Measurements from ENCODE around the gene ENPP1. TPM values are rescaled to one million over a fixed set of nuclear protein-coding genes. Genes with fewer than 3 reads are reported as not detected.
"Not testable (repeated sequence)": the region's sequence is repeated elsewhere in the genome, so short reads cannot be mapped to it uniquely, and the experiment has no call there.

Gene ENPP1
- total RNA-seq, 1 donor from 2014 or later, result 4.5 TPM

GRCh38 chr6:131828951-131829350, 21.1 kb downstream of the ENPP1 start:
- DNase-seq (ENCODE audit: low spot score), result no peak

GRCh38 chr6:131831392-131831791, 23.6 kb downstream of the ENPP1 start:
- no peak for DNase-seq (ENCODE audit: low spot score)

- DNase-seq (ENCODE audit: low spot score), result no peak
These were observed 24.1 kb downstream of the ENPP1 start for GRCh38 chr6:131831886-131832285.

GRCh38 chr6:131832363-131832762, 24.5 kb downstream of the ENPP1 start:
- no peak for DNase-seq (ENCODE audit: low spot score)

- no peak for DNase-seq (ENCODE audit: low spot score)
These were observed 30.2 kb downstream of the ENPP1 start for GRCh38 chr6:131838051-131838450.

GRCh38 chr6:131839388-131839787, 31.6 kb downstream of the ENPP1 start:
- no peak for DNase-seq (ENCODE audit: low spot score)

GRCh38 chr6:131840441-131840840, 32.6 kb downstream of the ENPP1 start:
- no peak for DNase-seq (ENCODE audit: low spot score)

- no peak for DNase-seq (ENCODE audit: low spot score)
These were observed 33.2 kb downstream of the ENPP1 start for GRCh38 chr6:131840936-131841583.

- DNase-seq (ENCODE audit: low spot score), result no peak
These were observed 35.9 kb downstream of the ENPP1 start for GRCh38 chr6:131843768-131844167.

GRCh38 chr6:131844243-131844841, 36.5 kb downstream of the ENPP1 start:
- DNase-seq (ENCODE audit: low spot score), result no peak

- no peak for DNase-seq (ENCODE audit: low spot score)
These were observed 38.3 kb downstream of the ENPP1 start for GRCh38 chr6:131846023-131846663.

GRCh38 chr6:131846905-131847304, 39.1 kb downstream of the ENPP1 start:
- DNase-seq (ENCODE audit: low spot score), result no peak

- no peak for DNase-seq (ENCODE audit: low spot score)
These were observed 42.0 kb downstream of the ENPP1 start for GRCh38 chr6:131849799-131850198.

- no peak for DNase-seq (ENCODE audit: low spot score)
These were observed 43.4 kb downstream of the ENPP1 start for GRCh38 chr6:131851049-131851769.

GRCh38 chr6:131852200-131852599, 44.4 kb downstream of the ENPP1 start:
- no peak for DNase-seq (ENCODE audit: low spot score)

- no peak for DNase-seq (ENCODE audit: low spot score)
These were observed 47.0 kb downstream of the ENPP1 start for GRCh38 chr6:131854803-131855202.

- no peak for DNase-seq (ENCODE audit: low spot score)
These were observed 51.1 kb downstream of the ENPP1 start for GRCh38 chr6:131858765-131859415.

GRCh38 chr6:131859658-131860057, 51.8 kb downstream of the ENPP1 start:
- DNase-seq (ENCODE audit: low spot score), result not testable (repeated sequence)

- no peak for DNase-seq (ENCODE audit: low spot score)
These were observed 53.6 kb downstream of the ENPP1 start for GRCh38 chr6:131861381-131861780.

GRCh38 chr6:131862476-131862875, 54.7 kb downstream of the ENPP1 start:
- no peak for DNase-seq (ENCODE audit: low spot score)

GRCh38 chr6:131867744-131868143, 59.9 kb downstream of the ENPP1 start:
- DNase-seq (ENCODE audit: low spot score), result no peak

- no peak for DNase-seq (ENCODE audit: low spot score)
These were observed 61.0 kb downstream of the ENPP1 start for GRCh38 chr6:131868836-131869235.
